Fibroblast of skin of scalp (primary cell): ENCODE measurements around the gene OSER1. TPM values are rescaled to one million over a fixed set of nuclear protein-coding genes. Genes with fewer than 3 reads are reported as not detected.
"Not testable (repeated sequence)": the region's sequence is repeated elsewhere in the genome, so short reads cannot be mapped to it uniquely, and the experiment has no call there.

ENCODE experiments used
- DNase-seq: peaks from one replicate; pipeline ENCODE4 v3.0.0-alpha.2; 2013
- polyA plus RNA-seq, 2 experiments: library from polyadenylated mRNA; unstranded; fragments of 120-200 nt; gene quantifications; one replicate each; pipeline ENCODE4 v1.2.1, GENCODE V29; 2013; ENCODE audit not compliant: insufficient read length in 2 of 2

Gene OSER1
- 37.0 TPM for polyA plus RNA-seq (2013, experiment 1 of 2; ENCODE audit: insufficient read length)
- 40.1 TPM for polyA plus RNA-seq (2013, experiment 2 of 2; ENCODE audit: insufficient read length)

- DNase-seq = peak; percentile 97
Observed at GRCh38 chr20:44210406-44211176, at the start of gene OSER1. Gene OSER1 (minus strand): TSS chr20:44210771. CDS start chr20:44206957, 3,814 bp downstream.

GRCh38 chr20:44258226-44258890 lies 47.8 kb upstream of the OSER1 start:
- DNase-seq = no peak

- DNase-seq = no peak
Observed at GRCh38 chr20:44256961-44257360, 46.4 kb upstream of the OSER1 start.

GRCh38 chr20:44255942-44256341 lies 45.4 kb upstream of the OSER1 start:
- no peak for DNase-seq

GRCh38 chr20:44254073-44254472 lies 43.5 kb upstream of the OSER1 start:
- DNase-seq = no peak

- no peak for DNase-seq
Observed at GRCh38 chr20:44253528-44253927, 43.0 kb upstream of the OSER1 start.

GRCh38 chr20:44251284-44251683 lies 40.7 kb upstream of the OSER1 start:
- DNase-seq = no peak

- no peak for DNase-seq
Observed at GRCh38 chr20:44248410-44248759, 37.8 kb upstream of the OSER1 start.

GRCh38 chr20:44247586-44248409 lies 37.2 kb upstream of the OSER1 start:
- peak; percentile 48 for DNase-seq

GRCh38 chr20:44247131-44247571 lies 36.6 kb upstream of the OSER1 start, which contains the start of gene GDAP1L1:
Gene GDAP1L1 (plus strand): TSS chr20:44247308. CDS start chr20:44247335, 27 bp downstream.
- no peak for DNase-seq

- no peak for DNase-seq
Observed at GRCh38 chr20:44245977-44246376, 35.4 kb upstream of the OSER1 start.

GRCh38 chr20:44241796-44242195 lies 31.2 kb upstream of the OSER1 start:
- DNase-seq = no peak

- DNase-seq = not testable (repeated sequence)
Observed at GRCh38 chr20:44236840-44237239, 26.3 kb upstream of the OSER1 start.

GRCh38 chr20:44235702-44236101 lies 25.1 kb upstream of the OSER1 start:
- no peak for DNase-seq

GRCh38 chr20:44234566-44235317 lies 24.2 kb upstream of the OSER1 start:
- DNase-seq = no peak

GRCh38 chr20:44233436-44234016 lies 23.0 kb upstream of the OSER1 start:
- no peak for DNase-seq

GRCh38 chr20:44232469-44232856 lies 21.9 kb upstream of the OSER1 start:
- DNase-seq = not testable (repeated sequence)

GRCh38 chr20:44231713-44232468 lies 21.3 kb upstream of the OSER1 start:
- peak; percentile 43 for DNase-seq

GRCh38 chr20:44231193-44231592 lies 20.6 kb upstream of the OSER1 start:
- DNase-seq = no peak

GRCh38 chr20:44228465-44229258 lies 18.1 kb upstream of the OSER1 start:
- no peak for DNase-seq
